K562 (cell line): ENCODE results near the gene CYTH1. TPM values are rescaled to one million over a fixed set of nuclear protein-coding genes. Genes with fewer than 3 reads are reported as not detected.

Experiments used
- ATAC-seq: fragments of 200-7000 bp; cut with Tn5 transposase; 3 replicates; pipeline ENCODE4 v1.9.1; 2020; ENCODE audit warnings: moderate library complexity
- BruUV-seq: library from RNA; stranded (reverse); fragments of 400-500 nt; replicated peaks from 2 replicates; lab custom pipeline; 2021; lab: Mats Ljungman, UMichigan
- CTCF ChIA-PET: fragments of 300-600 bp; formaldehyde crosslinking; extraction: SDS; loops from one replicate; lab custom pipeline; 2021; ENCODE audit warnings: low intra/inter-chr PET ratio; lab: Yijun Ruan, JAX
- POLR2A ChIA-PET: fragments of 300-600, 350-650 bp; sonication (Branson Sonifier 250); formaldehyde crosslinking; extraction: SDS; loops from one replicate; lab custom pipeline; 2021; ENCODE audit warnings: antibody characterized with exemption, inconsistent platforms; lab: Yijun Ruan, JAX
- DNase-seq, 4 experiments: peaks; one replicate each; pipeline versions ENCODE4 v3.0.0 to v3.0.0-alpha.2; 2011 to 2018; ENCODE audit warnings: low spot score in 3 of 4, mixed read lengths in 3 of 4; ENCODE audit errors: extremely low read depth in 1 of 4
- FAIRE-seq: peaks from 2 replicates; lab custom pipeline; 2011; peaks lifted over from hg19 to GRCh38; lab: Jason Lieb, UNC
- H2AFZ ChIP-seq: 2 replicates; pipeline ENCODE4 v1.6.0; 2011; ENCODE audit warnings: low read depth, low read length, control low read depth, inconsistent platforms
- H3K27ac ChIP-seq: fragments of 200-600 bp; 3 replicates; pipeline ENCODE4 v1.8.0; 2011; ENCODE audit warnings: low read depth, mild to moderate bottlenecking, control low read depth, inconsistent platforms, low read length, moderate library complexity, mixed read lengths; ENCODE audit errors: extremely low read depth
- H3K27me3 ChIP-seq, 2 experiments: fragments of 300-600 bp in 1 of 2; 2 replicates in 1 of 2; 3 replicates in 1 of 2; pipeline versions ENCODE4 v1.6.0 to v1.8.0; 2011; ENCODE audit warnings: inconsistent platforms in 2 of 2, low read length in 2 of 2, mild to moderate bottlenecking in 1 of 2, mixed read lengths in 1 of 2, moderate library complexity in 1 of 2; ENCODE audit not compliant: control insufficient read depth in 2 of 2, insufficient read depth in 2 of 2
- H3K36me3 ChIP-seq: fragments of 300-600 bp; 3 replicates; pipeline ENCODE4 v1.8.0; 2011; ENCODE audit warnings: mild to moderate bottlenecking, low read length, inconsistent platforms; ENCODE audit not compliant: control insufficient read depth, insufficient read depth
- H3K4me1 ChIP-seq, 2 experiments: fragments of 200-600 bp in 1 of 2; replicated peaks in 1 of 2; 2 replicates in 1 of 2; 3 replicates in 1 of 2; pipeline versions ENCODE4 v1.5.1 to v1.8.0; 2011; ENCODE audit warnings: inconsistent platforms in 2 of 2, low read length in 2 of 2, mild to moderate bottlenecking in 1 of 2, mixed read lengths in 1 of 2, moderate library complexity in 1 of 2; ENCODE audit not compliant: control insufficient read depth in 2 of 2, insufficient read depth in 2 of 2
- H3K4me2 ChIP-seq: 2 replicates; pipeline ENCODE4 v1.6.1; 2011; ENCODE audit warnings: low read length, control low read depth, inconsistent platforms, mixed read lengths; ENCODE audit not compliant: insufficient read depth
- H3K4me3 ChIP-seq: fragments of 200-600 bp; sonication (generic), shearing (Covaris generic); 2 replicates; pipeline ENCODE4 v1.5.1; 2016; ENCODE audit warnings: control low read depth, inconsistent platforms
- H3K79me2 ChIP-seq: fragments of 200-600 bp; 3 replicates; pipeline ENCODE4 v1.8.0; 2011; ENCODE audit warnings: low read length, inconsistent platforms; ENCODE audit not compliant: control insufficient read depth, insufficient read depth
- H3K9ac ChIP-seq, 2 experiments: 2 replicates each; pipeline versions ENCODE4 v1.6.0 to v1.6.1; 2011; ENCODE audit warnings: low read depth in 2 of 2, low read length in 2 of 2, control low read depth in 1 of 2, inconsistent platforms in 1 of 2, mild to moderate bottlenecking in 1 of 2, mixed read lengths in 1 of 2; ENCODE audit not compliant: insufficient read depth in 1 of 2
- H3K9me1 ChIP-seq: one replicate; pipeline ENCODE4 v1.6.0; 2011; ENCODE audit warnings: inconsistent platforms, mild to moderate bottlenecking, low read length, moderate library complexity; ENCODE audit not compliant: control insufficient read depth, insufficient read depth
- H3K9me3 ChIP-seq: replicated peaks from 2 replicates; pipeline ENCODE4 v1.5.1; 2011; ENCODE audit warnings: low read depth, low read length, inconsistent platforms; ENCODE audit not compliant: control insufficient read depth, insufficient read depth
- H4K20me1 ChIP-seq: replicated peaks from 2 replicates; pipeline ENCODE4 v1.6.1; 2011; ENCODE audit warnings: low read length, inconsistent platforms, mixed read lengths; ENCODE audit not compliant: control insufficient read depth, insufficient read depth
- WGBS: fragments of 100-300 bp; shearing (Covaris generic); methylation state at CpG from one replicate; pipeline ENCODE4 v1.1.6; 2016; ENCODE audit warnings: low coverage, mixed read lengths; ENCODE audit not compliant: insufficient coverage; ENCODE audit errors: missing lambda C conversion rate; 5-methylcytosine and 5-hydroxymethylcytosine counted together
- in situ Hi-C: fragments of 300-500 bp; cut with MboI; formaldehyde crosslinking; loops from 4 replicates; pipeline ENCODE4 v1.15.0; 2018; ENCODE audit warnings: inconsistent platforms, mixed read lengths
- intact Hi-C: fragments of 100-400 bp; cut with micrococcal nuclease; formaldehyde crosslinking; loops from 2 replicates; pipeline ENCODE4 v1.14.2; 2022
- polyA plus RNA-seq, 8 experiments: library from polyadenylated mRNA; depleted of rRNA in 4 of 8; stranded (reverse) in 5 of 8; unstranded in 3 of 8; fragments of >200 nt; fragmentation: Nextera tagmentation in 2 of 8; fragmentation: Illumina TruSeq in 1 of 8; extraction: Ambion mirVana in 2 of 8; extraction: Trizol in 1 of 8; gene quantifications; 2 replicates each; pipeline versions ENCODE4 v1.2.1 to v1.2.3, GENCODE V29; 2011 to 2014; ENCODE audit warnings: inconsistent platforms in 1 of 8, missing spikeins in 1 of 8
- total RNA-seq, 7 experiments: library from RNA; depleted of rRNA in 6 of 7; stranded (reverse); fragments of >200 nt in 6 of 7; fragmentation: Illumina TruSeq in 2 of 7; extraction: Trizol in 2 of 7; gene quantifications; 2 replicates each; pipeline versions ENCODE4 v1.2.1 to v1.2.3, GENCODE V29; 2011 to 2021; ENCODE audit warnings: low replicate concordance in 1 of 7
- TF ChIP-seq, protein P1 (sequence below): fragments of 250-450 bp; sonication (Bioruptor Pico); IDR thresholded peaks from 2 replicates; pipeline ENCODE4 v1.8.0; 2021; ENCODE audit warnings: mild to moderate bottlenecking, moderate library complexity
- TF ChIP-seq, protein P2 (sequence below): fragments of 450-650 bp; formaldehyde crosslinking; IDR thresholded peaks from 2 replicates; pipeline ENCODE4 v1.4.0; 2020; ENCODE audit warnings: mild to moderate bottlenecking, mixed read lengths

CYTH1 gene
- total and polyA plus RNA-seq, 9 of the 15 experiments (the other 6 are each of a cell fraction or from before 2014, with no cell fraction given) = 0.52 to 27.7 (median 16.8) TPM

- Histone ChIP-seq H3K9me1 (no peaks in the 10 kb centered on the region), H3K79me2 (peaks cover 56% of the 10 kb centered on the region), H3K4me1 (peaks cover 15 to 17% of the 10 kb centered on the region in 2 experiments; a peak in 4 of 5 replicates), H3K27me3 (no peaks in the 10 kb centered on the region), H3K4me3 (no peak overlapping the region), H3K9ac (no peak overlapping the region), H3K4me2 (no peak overlapping the region), H3K9me3 (no peaks in the 10 kb centered on the region), H4K20me1 (peaks cover 8% of the 10 kb centered on the region; the same call in 1 of the 2 replicates), H3K27ac (no peak overlapping the region), H3K36me3 (no peaks in the 10 kb centered on the region), H2AFZ (no peak overlapping the region)
- BruUV-seq = no TSS peak
- 42% methylated on average over 5 of the region's 5 CpGs for WGBS
- in situ Hi-C loops (no loop called here), intact Hi-C loops (no loop called here)
- FAIRE-seq = no peak
- no peak for DNase-seq
- ChIA-PET CTCF (no interaction called here), POLR2A (interaction anchor here (0.6 to 1.5 kb wide), 2 partner anchors 9 to 845 kb away, joined by 3 read pairs; no protein-coding TSS in a partner anchor)
- TF ChIP-seq, protein P1, sequence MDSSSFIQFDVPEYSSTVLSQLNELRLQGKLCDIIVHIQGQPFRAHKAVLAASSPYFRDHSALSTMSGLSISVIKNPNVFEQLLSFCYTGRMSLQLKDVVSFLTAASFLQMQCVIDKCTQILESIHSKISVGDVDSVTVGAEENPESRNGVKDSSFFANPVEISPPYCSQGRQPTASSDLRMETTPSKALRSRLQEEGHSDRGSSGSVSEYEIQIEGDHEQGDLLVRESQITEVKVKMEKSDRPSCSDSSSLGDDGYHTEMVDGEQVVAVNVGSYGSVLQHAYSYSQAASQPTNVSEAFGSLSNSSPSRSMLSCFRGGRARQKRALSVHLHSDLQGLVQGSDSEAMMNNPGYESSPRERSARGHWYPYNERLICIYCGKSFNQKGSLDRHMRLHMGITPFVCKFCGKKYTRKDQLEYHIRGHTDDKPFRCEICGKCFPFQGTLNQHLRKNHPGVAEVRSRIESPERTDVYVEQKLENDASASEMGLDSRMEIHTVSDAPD (CRISPR knock-in tag) = no peak
- TF ChIP-seq, protein P2, sequence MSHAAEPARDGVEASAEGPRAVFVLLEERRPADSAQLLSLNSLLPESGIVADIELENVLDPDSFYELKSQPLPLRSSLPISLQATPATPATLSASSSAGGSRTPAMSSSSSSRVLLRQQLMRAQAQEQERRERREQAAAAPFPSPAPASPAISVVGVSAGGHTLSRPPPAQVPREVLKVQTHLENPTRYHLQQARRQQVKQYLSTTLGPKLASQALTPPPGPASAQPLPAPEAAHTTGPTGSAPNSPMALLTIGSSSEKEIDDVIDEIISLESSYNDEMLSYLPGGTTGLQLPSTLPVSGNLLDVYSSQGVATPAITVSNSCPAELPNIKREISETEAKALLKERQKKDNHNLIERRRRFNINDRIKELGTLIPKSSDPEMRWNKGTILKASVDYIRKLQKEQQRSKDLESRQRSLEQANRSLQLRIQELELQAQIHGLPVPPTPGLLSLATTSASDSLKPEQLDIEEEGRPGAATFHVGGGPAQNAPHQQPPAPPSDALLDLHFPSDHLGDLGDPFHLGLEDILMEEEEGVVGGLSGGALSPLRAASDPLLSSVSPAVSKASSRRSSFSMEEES = peak; percentile 13; the same call in 1 of the 2 replicates
- no peak for ATAC-seq
Measured at GRCh38 chr17:78761789-78762406, 20.2 kb downstream of the CYTH1 start.
